Mesothelial cell of epicardium (in vitro differentiated cells): ENCODE results near the gene TMEM123. TPM values are rescaled to one million over a fixed set of nuclear protein-coding genes. Genes with fewer than 3 reads are reported as not detected.

Experiments used
- DNase-seq, 2 experiments: peaks; one replicate each; pipeline ENCODE4 v3.0.0; 2021; ENCODE audit warnings: low spot score in 2 of 2; ENCODE audit not compliant: unreplicated experiment in 2 of 2
- H3K27ac Mint-ChIP-seq: 2 replicates; pipeline ENCODE4 v1.8.0; 2021; ENCODE audit warnings: mixed read lengths
- H3K27me3 Mint-ChIP-seq: 2 replicates; pipeline ENCODE4 v1.8.0; 2021; ENCODE audit warnings: low read depth, mixed read lengths
- H3K36me3 Mint-ChIP-seq: 2 replicates; pipeline ENCODE4 v1.8.0; 2021; ENCODE audit warnings: mixed read lengths
- H3K4me1 Mint-ChIP-seq: 2 replicates; pipeline ENCODE4 v1.8.0; 2021; ENCODE audit warnings: mixed read lengths
- H3K4me3 Mint-ChIP-seq: 2 replicates; pipeline ENCODE4 v1.8.0; 2021; ENCODE audit warnings: mild to moderate bottlenecking, moderate library complexity, mixed read lengths
- H3K9me3 Mint-ChIP-seq: 2 replicates; pipeline ENCODE4 v1.8.0; 2021; ENCODE audit warnings: mixed read lengths
- total RNA-seq: library from RNA; stranded (reverse); gene quantifications from 3 replicates; pipeline ENCODE4 v1.2.1, GENCODE V29; 2021
- TF ChIP-seq, protein P1 (sequence below): fragments of 200-600 bp; sonication (generic); IDR thresholded peaks from one replicate; pipeline ENCODE4 v1.5.0; 2021; ENCODE audit warnings: antibody characterized with exemption; ENCODE audit not compliant: unreplicated experiment

Gene TMEM123
- total RNA-seq, 1 donor from 2014 or later = 131 TPM

DNA sequence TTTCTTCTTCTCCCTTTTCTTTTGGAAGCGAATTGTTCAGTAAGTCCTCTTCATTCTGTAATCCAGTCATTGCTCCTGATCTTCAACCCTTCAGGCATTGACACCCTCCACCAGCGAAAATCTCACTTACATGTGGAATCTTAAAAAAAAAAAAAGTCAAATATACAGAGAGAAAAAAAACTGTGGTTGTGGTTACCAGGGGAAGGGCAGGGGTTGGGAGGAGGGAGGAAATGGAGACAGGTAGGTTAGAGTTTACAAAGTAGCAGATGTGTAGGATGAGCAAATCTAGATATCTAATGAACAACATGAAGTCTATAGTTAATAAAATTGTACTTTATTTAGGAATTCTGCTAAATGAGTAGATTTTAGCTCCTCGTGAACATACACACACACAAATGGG is 17.7 kb upstream of the TMEM123 start:
- TF ChIP-seq, protein P1, sequence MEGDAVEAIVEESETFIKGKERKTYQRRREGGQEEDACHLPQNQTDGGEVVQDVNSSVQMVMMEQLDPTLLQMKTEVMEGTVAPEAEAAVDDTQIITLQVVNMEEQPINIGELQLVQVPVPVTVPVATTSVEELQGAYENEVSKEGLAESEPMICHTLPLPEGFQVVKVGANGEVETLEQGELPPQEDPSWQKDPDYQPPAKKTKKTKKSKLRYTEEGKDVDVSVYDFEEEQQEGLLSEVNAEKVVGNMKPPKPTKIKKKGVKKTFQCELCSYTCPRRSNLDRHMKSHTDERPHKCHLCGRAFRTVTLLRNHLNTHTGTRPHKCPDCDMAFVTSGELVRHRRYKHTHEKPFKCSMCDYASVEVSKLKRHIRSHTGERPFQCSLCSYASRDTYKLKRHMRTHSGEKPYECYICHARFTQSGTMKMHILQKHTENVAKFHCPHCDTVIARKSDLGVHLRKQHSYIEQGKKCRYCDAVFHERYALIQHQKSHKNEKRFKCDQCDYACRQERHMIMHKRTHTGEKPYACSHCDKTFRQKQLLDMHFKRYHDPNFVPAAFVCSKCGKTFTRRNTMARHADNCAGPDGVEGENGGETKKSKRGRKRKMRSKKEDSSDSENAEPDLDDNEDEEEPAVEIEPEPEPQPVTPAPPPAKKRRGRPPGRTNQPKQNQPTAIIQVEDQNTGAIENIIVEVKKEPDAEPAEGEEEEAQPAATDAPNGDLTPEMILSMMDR = no peak
- H3K9me3 Mint-ChIP-seq = peaks cover 5% of the 10 kb centered on the region
- H3K4me1 Mint-ChIP-seq = peaks cover 30% of the 10 kb centered on the region
- H3K27me3 Mint-ChIP-seq = no peaks in the 10 kb centered on the region
- H3K27ac Mint-ChIP-seq = no peak overlapping the region
- no peaks in the 10 kb centered on the region for H3K36me3 Mint-ChIP-seq
- no peak for DNase-seq
- H3K4me3 Mint-ChIP-seq = no peak overlapping the region

DNA sequence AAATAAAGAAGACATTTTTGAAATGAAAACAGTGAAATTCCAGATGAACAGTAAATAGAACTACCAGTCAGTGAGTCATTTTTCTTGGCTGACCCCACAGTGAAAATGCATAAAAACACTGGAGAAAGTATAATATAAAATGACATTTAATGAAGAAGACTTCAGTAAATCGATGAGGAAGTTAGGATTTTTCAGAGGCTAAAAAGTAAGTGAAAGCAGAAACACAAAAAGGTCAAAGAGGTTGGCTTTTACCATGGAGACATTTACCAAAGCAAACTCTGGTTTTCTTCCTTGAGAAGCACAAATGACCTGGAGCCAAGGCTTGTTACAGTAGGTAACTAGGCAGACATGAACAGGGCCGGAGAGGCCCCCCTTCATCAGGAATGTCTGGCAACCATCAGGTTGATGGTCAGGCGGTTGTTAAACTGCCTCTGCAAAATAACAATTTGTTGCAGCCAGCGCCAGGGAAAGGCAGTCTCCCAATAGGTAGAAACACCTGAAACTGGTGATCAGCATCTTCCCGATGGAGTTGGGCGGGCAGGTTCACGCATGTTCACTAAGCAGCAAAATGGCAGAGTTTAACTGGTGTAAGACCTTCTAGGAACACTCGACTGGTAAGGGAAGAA is 16.7 kb upstream of the TMEM123 start:
- TF ChIP-seq, protein P1 = no peak
- H3K9me3 Mint-ChIP-seq = peaks cover 5% of the 10 kb centered on the region
- no peaks in the 10 kb centered on the region for H3K27me3 Mint-ChIP-seq
- peaks cover 30% of the 10 kb centered on the region for H3K4me1 Mint-ChIP-seq
- DNase-seq = no peak
- no peaks in the 10 kb centered on the region for H3K36me3 Mint-ChIP-seq
- H3K4me3 Mint-ChIP-seq = no peak overlapping the region
- H3K27ac Mint-ChIP-seq = peak overlapping the region; percentile 61

DNA sequence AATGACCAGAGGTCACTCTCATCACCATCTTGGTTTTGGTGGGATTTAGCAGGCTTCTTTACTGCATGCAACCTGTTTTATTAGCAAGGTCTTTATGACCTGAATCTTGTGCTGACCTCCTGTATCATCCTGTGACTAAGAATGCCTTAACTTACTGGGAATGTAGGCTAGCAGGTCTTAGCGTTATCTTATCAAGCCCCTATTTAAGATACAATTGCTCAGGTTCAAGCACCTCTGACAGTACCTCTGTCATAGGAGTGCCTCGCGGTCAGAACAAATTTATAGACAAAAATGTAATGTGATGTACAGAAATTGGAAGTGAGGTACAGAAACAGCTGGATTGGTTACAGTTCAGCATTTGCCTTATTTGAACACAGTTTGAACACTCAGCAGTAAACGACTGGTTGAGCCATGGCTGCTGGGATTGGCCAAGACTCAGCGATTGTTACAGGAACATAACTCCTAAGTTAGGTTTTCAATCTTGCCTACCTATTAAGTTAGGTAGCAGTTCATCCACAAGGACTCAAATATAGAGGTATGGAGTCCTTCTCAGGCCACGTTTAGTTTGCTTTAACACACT is 16.1 kb upstream of the TMEM123 start:
- no peak for DNase-seq
- no peaks in the 10 kb centered on the region for H3K36me3 Mint-ChIP-seq
- H3K4me1 Mint-ChIP-seq = peaks cover 30% of the 10 kb centered on the region
- no peaks in the 10 kb centered on the region for H3K27me3 Mint-ChIP-seq
- no peak overlapping the region for H3K4me3 Mint-ChIP-seq
- TF ChIP-seq, protein P1 = no peak
- H3K27ac Mint-ChIP-seq = peak overlapping the region; percentile 61
- H3K9me3 Mint-ChIP-seq = peaks cover 5% of the 10 kb centered on the region

DNA sequence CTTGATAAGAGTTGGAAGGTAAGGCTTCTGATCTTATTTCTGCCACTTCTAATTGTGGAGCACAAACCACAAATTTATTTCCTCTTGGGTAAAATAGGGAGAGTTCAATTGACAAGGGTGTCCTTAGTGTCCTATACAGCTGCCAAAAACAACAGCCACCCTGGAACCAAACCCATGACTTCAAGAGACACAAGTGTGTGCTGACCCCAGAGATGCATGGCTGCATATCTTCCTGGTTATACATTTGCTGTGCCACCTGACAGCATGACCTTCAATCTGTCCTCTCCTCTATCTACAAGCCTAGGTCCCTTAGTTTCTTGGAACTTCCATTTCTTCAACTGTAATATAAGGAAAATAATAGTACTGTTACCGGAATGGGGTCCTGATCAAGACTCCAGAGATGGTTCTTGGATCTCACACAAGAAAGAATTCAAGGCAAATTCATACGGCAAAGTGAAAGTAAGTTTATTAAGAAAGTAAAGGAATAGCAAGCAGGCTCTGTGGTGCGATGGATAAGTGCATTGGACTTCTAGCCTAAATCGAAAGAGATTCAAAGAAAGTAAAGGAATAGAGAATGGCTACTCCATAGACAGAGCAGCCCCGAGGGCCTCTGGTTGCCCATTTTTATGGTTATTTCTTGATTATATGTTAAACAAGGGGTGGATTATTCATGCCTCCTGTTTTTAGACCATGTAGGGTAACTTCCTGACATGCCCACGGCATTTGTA is 15.5 kb upstream of the TMEM123 start:
- no peak overlapping the region for H3K4me3 Mint-ChIP-seq
- no peaks in the 10 kb centered on the region for H3K27me3 Mint-ChIP-seq
- peaks cover 5% of the 10 kb centered on the region for H3K9me3 Mint-ChIP-seq
- TF ChIP-seq, protein P1 = no peak
- H3K4me1 Mint-ChIP-seq = peaks cover 30% of the 10 kb centered on the region
- H3K36me3 Mint-ChIP-seq = no peaks in the 10 kb centered on the region
- no peak for DNase-seq
- H3K27ac Mint-ChIP-seq = peak overlapping the region; percentile 1

DNA sequence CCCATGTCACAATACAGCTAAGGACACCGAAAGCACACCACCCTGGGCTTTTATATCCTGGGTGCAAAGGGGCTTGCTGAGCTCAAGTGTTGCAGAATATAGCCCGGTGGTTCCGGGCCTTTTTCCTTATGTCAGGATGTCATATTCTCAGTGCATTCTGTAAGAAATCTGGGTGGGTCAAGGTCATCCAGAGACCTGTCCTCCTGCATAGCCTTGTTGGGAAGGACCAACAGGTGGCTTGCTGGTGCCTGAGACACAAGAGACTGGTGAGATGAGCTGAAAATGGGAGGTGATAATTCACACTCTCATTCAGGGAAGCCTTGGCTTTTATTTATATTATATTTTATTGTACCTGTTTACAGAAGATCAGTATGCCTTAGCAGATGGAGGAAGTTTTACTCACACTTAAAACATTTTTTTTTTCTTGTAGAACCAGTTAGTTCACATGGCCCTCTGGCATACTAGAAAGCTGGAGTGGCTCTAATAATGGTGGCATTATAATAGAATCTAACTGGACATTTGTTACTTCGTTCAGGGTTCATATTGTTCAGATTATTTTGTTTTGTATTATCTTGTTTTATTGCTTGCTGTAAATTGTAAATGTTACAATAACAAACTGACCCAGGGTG is 14.6 kb upstream of the TMEM123 start:
- DNase-seq = no peak
- peaks cover 30% of the 10 kb centered on the region for H3K4me1 Mint-ChIP-seq
- no peak overlapping the region for H3K4me3 Mint-ChIP-seq
- H3K36me3 Mint-ChIP-seq = no peaks in the 10 kb centered on the region
- H3K27ac Mint-ChIP-seq = peak overlapping the region; percentile 52
- H3K27me3 Mint-ChIP-seq = no peaks in the 10 kb centered on the region
- TF ChIP-seq, protein P1 = no peak
- peaks cover 2% of the 10 kb centered on the region for H3K9me3 Mint-ChIP-seq
